ENCODE data around the gene DLGAP1.

Gene DLGAP1

DNA sequence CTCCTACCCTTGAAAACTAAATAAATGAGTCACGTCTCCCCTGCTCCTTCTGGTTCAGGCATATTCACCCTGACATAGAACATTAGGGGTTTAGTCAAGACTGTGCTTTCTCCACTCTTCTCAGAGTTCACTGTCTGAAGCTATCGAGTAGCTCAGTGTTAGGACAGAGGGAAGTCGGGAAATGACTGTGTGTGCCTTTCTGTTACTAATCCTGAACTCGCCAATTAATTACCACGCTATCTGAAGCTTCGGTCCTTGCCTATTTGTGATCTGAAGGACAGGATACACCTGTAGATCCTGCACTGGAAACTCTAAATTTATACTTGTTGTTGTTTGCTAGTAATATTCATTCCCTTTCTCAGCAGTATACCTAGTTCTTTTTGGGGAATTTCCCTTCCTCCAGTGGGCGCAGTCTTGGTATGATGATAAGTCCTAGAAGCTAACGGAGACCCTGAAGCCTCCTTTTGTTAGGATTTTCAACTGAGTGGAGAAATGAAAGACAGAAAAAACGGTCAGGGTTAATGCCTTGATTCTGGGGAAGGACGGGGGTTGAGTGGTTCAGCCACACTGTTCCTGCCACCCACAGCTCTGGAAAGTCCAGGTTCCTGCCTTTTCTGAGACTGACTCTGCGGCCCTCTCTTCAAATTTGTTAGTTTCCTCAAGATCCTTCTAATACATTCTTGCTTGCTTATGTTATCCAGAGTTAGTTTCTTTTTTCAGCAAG, 218.0 kb downstream of the DLGAP1 start:
- DNase-seq, result no peak

DNA sequence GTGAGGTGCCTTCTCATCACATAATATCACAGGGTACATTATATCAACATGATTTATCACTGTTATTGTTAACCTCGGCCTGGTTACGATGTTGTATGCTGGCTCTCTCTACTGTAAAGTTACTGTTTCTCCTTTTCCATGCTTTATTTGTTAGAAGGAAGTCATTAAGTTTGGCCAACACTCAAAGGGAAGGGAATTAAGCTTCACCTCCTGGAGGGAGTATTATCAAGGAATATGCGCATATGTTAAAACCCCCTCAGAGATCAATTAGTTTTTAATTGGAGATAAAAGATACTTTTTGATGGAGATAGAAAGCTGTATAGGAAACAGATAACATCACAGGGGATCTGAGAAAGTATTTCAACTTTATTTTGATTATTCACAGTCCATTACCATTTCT, 221.6 kb downstream of the DLGAP1 start:
- no peak for DNase-seq

DNA sequence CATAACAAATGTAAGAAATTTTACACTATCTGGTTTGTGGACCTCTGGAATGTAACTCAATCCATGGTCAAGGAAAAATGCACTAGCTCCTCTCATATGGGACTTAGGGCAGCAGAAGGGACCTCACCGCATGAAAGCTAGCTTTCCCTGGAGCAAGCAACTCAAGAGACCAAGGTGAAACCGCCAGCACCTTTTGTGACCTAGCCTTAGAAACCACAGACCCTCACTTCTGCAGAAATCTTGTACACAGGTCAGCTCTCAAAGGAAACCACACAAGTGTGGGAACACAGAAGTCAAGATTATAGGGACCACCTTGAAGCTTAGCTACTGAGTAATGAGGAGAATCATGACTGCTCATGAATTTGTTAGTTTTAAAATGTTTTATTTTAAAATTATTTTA, 222.5 kb downstream of the DLGAP1 start:
- DNase-seq, result no peak

DNA sequence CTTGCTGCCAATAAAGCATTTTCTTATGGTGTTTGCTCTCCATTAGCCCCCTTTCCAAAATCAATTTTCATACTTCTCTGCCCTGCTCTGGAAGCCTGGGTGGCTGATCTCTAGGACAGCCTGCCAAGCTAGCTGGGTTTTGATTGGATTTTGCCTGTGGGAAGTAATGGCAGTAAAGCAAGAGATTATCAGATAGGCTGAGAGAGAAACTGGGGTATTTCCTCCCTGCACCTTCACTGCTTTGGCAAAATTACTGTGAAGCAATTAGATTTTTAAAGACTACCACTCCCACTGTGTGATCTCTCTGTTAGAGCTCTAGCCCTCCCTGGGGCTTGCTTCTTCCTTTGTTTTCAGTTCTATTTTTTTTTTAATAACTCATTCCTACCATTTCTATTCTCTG, 223.8 kb downstream of the DLGAP1 start:
- no peak for DNase-seq

DNA sequence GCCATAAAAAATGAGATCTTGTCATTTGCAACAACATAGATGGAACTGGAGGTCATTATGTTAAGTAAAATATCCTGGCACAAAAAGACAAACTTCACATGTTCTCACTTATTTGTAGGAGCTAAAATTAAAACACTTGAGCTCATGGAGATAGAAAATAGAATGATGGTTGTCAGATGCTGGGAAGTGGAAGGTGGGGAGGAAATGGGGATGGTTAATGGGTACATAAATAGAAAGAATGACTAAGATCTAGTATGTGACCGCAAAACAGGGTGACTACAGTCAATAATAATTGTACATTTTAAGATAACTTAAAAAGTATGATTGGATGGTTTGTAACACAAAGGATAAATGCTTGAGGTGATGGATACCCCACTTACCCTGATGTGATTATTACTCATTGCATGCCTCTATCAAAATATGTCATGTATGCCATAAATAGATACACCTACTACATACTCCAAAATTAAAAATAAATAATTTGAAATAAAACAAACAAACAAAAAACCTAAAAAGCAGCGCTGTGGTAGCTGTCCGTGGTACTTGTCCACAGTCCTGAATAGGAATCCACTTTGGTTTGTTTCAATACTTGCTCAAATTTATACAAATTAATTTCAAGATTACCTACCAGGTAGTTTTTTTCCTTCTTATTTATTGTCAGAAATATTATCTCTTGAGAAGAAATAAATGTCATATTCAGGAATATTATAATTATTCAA, 224.5 kb downstream of the DLGAP1 start:
- no peak for DNase-seq

DNA sequence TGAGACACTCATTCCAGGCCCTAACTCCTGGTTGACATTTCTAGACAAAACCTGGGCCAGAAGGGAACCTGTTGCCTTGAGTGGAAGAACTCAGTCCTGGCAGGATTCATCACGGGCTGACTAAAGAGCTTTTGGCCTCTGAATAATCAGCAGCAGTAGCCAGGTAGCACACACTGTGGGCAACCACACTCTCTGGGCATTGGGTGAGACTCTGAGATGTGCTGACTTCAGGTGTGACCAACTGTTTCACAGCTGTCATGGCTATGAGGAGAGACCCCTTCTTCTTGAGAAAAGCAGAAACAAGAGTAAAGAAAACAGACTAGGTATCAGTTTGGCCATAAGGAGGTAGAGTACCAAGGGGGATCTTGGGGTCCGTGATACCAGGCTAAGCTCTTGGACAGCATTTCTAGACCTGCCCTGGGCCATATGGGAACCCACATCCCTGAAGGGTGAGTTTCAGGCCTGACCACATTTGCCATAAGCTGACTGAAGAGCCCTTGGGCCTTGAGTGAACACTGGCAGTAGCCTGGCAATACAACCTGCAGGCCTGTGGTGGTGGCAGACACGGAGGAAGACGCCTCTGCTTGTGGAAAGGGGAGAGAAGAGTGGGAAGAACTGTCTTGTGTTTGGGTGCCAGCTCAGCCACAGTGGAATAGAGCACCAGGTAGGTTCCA, 230.9 kb downstream of the DLGAP1 start:
- DNase-seq, result no peak

DNA sequence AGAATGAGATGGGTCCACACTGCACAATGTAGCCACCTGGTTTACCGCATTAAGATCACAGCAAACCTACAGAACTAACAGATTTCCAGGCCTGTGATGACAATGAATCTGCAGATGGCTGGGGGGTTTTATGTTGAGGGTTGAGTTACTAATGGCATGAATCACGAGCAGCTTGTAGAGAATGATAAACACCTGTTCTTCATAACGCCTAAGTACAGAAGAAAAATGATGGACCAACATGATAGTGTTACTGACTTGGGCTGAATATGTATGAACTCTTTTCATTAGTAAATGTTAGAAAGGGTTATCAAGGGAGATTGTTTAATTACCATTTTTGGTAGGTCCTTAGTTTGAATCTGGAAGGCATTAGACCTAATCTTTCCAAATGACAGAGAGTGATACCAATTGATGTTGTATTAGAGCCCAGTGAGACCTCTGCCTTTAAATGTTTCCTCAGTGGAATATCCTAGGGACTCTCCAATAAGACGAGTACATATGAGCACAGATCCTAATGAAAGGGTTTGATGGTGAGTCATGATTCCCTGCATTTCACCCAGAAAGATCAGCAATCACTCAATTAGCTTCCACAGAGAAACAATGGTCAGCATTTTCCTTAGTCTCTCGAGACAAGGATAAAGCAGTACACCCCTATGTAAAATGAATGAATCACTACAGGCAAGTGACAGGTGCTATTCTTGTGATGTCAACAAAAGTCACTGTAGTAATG, 243.8 kb downstream of the DLGAP1 start:
- DNase-seq, result no peak

DNA sequence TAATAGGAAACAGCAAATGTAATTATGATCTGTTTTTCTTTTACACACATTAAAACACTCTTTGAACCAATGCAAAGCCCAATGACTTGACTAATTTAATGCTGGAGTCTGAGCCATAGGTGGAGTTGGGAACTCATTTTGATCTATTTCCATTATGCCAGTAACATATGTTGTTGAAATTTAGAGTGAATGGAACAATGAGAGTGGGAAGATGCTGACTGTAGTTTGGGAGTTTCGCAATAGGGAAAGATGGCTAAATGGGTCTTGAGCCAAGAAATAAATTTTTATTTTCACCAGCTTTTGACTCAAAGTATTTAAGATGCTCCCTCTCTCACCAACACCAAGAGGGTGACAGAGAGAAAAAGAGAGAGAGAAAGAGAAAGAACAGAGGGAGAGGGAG, 246.7 kb downstream of the DLGAP1 start:
- DNase-seq, result no peak

DNA sequence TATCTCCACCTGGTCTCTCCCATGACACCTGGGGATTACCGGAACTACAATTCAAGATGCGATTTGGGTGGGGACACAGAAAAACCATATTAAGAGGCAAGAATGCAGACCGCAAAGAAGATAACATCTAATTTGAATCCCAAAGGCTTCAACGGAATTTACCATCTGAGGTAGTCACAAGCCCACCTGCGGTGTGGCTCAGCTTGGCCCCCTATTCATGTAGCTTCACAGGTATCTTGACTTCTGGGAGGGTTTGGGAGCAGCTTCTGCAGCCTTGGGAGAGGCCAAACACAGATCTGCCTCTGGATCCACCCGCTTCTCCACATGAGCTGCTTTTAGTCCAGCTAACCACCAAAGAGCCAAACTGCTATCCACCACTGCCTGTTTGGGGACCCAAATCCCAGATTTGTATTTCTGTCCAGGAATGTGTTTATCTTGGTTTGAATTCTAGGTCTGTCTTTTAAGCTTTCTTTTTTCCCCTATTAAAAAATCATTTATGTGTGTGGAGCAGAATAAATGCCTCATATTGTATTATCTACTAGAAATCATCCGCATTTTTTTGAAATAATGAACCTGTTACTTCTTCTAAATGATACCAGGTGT, 247.6 kb downstream of the DLGAP1 start:
- no peak for DNase-seq

DNA sequence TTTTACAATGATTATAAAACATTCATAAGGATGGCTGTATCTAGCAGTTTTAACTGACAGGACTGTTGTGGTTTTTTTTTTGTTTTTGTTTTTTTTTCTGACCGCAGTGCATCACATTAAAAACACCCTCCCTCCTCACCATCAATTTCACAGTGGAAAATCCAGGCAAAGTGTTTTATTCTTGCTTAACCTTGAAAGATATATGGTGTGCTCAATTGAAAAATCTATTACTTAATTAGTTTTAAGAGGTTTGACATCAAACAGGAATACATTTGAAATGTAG, 250.7 kb downstream of the DLGAP1 start:
- no peak for DNase-seq

DNA sequence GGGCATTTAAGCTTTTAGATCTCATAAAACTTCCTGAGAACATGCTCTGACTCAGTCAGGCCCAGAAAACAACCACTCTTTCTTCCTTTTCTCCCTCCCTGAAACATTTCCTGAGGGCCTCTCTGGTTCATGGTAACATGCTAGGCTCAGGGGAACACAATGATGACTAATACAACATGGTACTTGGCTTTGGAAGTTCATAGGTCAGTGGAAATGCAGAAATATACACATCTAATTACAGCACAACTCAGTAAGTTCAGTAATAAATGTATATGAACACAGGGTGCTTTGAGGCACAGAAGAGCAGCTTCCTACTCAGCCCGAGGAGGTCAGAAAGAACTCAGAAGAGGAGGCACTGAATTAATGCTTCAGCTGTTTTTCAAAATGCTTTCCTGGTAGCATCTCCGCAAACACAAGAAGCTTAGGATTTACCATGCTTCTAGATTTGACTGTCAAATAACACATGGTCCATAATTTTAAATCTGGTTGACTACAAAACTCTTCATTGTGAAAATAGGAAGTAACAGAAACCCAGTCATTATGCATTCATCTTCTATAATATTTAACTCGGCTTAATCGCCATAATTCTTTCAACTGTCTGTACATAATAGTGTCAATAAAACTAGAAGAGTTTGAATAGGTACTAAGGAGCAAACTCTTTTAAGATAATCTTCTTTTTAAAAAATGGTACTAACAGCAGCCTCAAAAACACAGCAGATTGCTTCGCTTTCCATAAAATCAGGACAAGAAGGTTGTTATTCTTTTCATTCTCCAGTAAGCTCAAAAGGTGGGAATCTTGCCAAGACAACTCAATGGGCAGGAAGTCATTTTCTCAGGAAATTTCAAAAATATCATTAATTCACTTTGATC, 251.3 kb downstream of the DLGAP1 start:
- DNase-seq, result no peak

DNA sequence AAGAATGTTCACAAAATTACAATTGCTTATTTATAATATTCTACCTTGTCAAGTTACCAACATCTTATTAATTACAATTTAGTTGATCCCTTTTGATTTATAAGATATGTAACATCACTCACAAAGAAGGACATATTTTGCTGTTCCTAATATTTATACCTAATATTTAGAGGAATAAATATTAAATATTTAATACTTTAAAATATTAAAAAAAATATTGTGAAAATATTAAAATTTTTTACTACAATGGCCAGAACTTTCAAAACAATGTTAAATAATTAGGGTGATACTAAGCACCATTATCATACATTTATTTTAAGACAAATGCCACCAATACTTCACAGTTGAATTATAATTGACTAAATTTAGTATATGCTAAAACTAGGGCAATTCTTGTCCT, 254.7 kb downstream of the DLGAP1 start:
- DNase-seq, result no peak

DNA sequence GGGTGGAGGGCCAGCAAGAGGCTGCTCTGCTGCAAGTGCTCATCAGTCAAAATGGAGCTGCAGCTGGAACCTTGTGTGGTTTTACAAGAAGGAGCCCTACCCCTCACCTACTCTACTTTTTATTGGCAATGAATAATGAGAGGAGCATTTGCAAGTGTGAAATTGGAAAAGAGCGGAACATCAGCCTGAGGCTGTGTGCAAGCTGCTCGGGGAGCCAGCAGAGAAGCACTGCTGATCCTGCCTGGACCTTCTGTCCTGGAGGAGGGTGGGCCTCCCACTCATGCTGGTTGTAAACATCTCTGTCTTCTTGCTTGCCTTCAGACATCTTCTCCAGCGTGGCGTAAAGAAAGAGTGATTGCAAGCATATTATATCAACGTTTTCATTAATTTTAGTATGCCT, 256.2 kb downstream of the DLGAP1 start:
- no peak for DNase-seq

DNA sequence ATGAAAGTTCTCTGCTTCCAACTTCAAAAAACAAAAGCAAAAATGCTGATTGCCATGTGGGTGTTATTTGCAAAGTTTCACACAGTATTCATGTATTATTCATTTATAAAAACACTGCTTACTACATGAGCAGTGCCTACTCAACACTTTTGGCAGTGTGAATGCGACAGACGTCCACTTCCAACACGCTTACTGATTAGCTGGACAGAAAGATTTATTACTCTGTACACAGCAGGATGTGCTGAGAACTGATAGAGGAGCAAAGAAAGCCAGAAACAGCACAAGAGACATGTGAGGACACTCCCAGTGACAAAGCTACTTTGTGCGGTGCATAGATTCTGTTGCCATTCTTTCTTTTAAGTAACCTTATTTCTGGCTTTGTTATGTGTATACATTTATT, 258.8 kb downstream of the DLGAP1 start:
- no peak for DNase-seq

DNA sequence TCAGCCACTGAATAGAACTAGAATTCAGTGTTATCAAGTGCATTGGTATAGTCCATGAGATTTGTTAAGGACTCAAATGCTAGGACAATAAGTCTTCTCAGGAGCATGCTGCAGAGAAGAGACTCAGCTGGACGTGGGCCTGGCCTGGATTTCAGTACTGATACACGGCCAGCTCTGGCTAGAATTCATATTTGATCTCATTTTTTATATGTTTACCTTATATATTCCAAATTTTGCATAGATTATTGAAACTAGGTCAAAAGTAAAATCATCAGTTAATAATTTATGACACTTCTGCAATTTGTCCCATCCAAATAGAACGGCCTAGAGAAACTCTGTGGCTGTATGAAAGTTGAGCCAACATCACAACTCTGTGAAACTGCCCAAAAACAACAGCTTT, 262.0 kb downstream of the DLGAP1 start:
- no peak for DNase-seq

DNA sequence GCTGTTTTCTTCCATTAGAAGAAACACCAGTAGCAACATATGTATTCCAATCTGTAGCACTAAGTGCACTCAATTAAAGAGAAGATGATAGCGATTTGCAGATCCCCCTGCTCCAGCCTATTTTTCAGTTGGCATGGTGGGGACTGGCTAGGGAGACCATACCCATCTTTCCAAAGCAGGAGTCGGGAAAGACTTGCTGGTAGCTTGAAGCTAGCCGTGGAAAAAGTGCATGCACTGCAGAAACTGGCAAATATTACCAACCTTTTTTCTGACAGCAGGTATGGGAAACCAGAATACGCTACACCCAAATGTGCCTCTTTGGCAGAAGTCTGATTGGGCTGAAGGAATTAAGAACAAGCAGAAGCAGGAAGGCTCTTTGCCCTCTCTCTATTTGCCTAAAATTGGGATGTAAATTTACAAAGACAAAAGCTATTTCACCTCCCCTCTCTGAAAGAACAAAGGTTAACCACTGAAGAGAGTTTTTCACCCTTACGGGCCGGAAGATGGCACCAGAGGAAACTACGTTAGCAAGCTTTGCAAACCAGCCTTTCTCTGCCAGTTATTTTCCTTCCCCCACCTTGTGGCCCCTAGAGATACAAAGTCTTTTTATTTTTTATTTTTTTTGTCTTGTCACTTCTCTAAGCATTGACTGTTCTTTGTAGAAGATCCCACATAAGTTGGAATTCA, 273.1 kb downstream of the DLGAP1 start:
- DNase-seq, result no peak

DNA sequence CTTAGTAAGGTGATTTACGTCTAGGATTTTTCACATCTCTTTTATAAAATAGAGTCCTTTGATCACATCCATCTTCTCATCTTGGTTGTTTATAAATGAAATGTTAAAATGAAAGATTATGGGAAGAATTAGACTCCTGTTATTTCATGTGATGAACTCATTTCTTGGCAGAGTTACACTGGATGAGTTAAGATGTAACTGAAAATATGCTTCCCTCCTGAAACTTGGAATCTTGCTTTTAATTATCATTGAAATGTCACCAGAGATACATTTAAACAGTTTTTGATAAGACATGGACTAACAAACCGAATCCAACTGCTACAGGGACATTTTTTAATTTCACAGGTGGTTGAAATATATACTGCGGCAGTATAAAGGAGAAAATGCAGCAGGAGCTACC, 274.0 kb downstream of the DLGAP1 start:
- no peak for DNase-seq

DNA sequence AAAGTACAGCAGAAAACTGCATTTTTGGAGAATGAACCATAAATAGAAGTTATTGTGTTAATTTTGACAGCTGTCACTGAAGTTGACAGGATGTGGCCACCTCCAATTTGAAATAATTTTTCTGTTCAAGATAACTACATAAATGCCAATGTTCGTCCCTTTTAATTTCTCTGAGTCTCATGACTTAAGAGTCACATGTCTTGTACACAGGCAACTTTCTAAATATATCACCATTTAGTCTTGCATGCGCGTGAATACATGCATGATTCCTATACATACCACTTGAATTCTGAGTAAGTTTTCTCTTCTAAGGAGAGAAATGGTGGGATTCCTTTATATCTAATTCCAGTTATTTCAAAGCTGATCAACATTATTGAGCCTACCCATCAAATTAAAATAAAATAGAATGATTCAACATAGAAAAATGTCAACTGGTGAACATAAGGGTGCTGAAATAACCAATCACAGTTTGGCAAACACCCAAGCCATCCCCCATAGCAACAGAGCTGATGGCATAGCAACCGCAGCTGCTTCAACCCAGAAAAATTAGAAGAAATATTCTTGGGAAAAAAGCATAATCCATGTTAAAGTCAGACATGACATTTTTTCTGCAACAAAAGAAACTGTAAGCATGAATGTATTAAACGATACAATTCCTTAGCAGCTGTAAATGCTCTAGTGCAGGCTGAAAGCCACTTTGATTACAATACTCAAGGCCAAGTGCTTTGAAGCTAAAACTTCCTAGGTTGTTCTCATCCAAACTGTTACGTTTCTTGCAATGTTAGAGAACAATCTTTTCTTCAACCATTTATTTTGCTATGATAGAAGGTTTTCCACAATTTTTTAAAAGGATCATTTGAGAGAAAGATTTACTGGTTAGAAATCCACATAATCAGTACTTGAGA, 282.7 kb downstream of the DLGAP1 start:
- no peak for DNase-seq

DNA sequence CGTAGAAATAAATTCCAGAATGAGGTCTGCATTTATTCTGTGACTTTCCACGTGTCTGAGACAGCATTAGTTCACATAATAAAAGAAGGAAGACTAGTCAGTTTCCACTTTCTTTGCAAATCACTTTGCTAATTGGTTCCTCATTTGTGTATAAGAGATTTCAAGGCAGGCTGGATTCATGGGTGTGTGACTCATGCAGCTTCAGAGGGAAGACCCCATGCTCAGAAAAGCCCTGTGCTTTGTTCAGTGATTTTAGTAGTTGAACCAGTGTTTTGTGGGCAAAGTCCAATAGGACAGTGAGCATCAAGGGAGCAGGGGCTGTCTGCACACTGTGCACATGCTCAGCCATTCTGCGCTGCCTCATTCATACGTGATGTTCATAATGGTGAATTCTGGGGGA, 297.8 kb downstream of the DLGAP1 start:
- DNase-seq, result no peak

DNA sequence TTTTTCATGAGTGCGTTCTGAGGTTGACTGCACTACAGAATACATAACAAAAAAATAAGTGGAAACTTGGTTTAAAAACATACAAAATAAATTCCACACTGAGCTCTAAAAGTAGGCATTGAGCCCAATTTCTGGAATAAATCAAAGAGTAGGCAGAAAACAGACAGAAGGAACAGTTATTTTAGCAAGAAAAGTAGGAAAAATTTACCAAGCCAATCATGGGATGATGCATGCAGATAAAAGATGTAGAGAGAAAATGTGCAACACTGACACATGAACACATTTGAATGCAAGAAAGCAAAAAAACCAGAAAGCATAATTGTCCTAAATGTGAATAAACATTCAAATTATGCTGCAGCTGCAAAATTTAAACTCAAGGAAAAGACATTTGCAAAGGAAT, 308.3 kb downstream of the DLGAP1 start:
- no peak for DNase-seq

DNA sequence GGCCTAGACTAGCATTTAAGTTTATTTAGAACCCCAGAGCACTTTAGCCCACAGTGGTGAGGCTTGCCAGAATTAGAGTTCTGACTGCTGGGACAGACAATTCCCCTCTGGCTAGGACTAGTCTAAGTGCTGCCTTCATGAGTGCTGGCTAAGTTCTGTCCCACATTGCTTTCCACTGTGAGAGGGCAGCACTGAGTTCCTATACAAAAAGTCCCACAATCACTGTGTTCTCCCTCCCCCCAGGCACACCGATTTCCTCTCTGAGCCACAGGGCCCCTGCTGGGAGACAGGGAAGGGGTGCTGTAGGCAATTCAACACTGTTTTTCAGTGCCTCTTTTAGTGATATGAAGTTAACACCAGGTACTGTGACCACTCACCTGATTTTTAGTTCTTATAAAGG, 310.9 kb downstream of the DLGAP1 start:
- DNase-seq, result no peak

Data from hippocampal formation (tissue), 2 donors.